PC-9 (cell line): ENCODE data around the gene CALHM1. TPM values are rescaled to one million over a fixed set of nuclear protein-coding genes. Genes with fewer than 3 reads are reported as not detected.

Experiments
- Bru-seq: library from RNA; stranded (reverse); fragments of 400-500 nt; gene quantifications from one replicate; lab custom pipeline; 2021; lab: Mats Ljungman, UMichigan
- BruChase-seq, 2 experiments: library from RNA; stranded (reverse); fragments of 400-500 nt; gene quantifications; one replicate each; lab custom pipeline; 2021; lab: Mats Ljungman, UMichigan
- BruUV-seq: library from RNA; stranded (reverse); fragments of 400-500 nt; replicated peaks from 2 replicates; lab custom pipeline; 2021; lab: Mats Ljungman, UMichigan
- CTCF ChIA-PET: fragments of 300-600 bp; sonication (Branson Sonifier 250); formaldehyde crosslinking; loops from one replicate; lab custom pipeline; 2022; ENCODE audit warnings: antibody characterized with exemption; lab: Charles Lee
- POLR2A ChIA-PET: fragments of 300-600 bp; sonication (Branson Sonifier 250); formaldehyde crosslinking; loops from one replicate; lab custom pipeline; 2022; ENCODE audit warnings: antibody characterized with exemption; ENCODE audit not compliant: unreplicated experiment; lab: Charles Lee
- DNase-seq, 2 experiments: peaks; one replicate each; pipeline versions ENCODE4 v3.0.0 to v3.0.0-alpha.2; 2015 to 2022; ENCODE audit warnings: mixed read lengths in 1 of 2
- H2AFZ ChIP-seq: fragments of 200-600 bp; sonication (generic); 2 replicates; pipeline ENCODE4 v1.8.1; 2017; ENCODE audit warnings: antibody characterized with exemption
- H3F3A ChIP-seq: fragments of 200-600 bp; sonication (generic); 2 replicates; pipeline ENCODE4 v1.8.1; 2017; ENCODE audit warnings: antibody characterized with exemption, mild to moderate bottlenecking, low read depth; ENCODE audit not compliant: insufficient read depth
- H3K27ac ChIP-seq: fragments of 200-600 bp; sonication (generic); 2 replicates; pipeline ENCODE4 v1.6.1; 2016; ENCODE audit warnings: mixed run types
- H3K27me3 ChIP-seq: fragments of 200-600 bp; sonication (generic); 2 replicates; pipeline ENCODE4 v1.6.1; 2016; ENCODE audit warnings: low read depth, mixed run types; ENCODE audit not compliant: insufficient read depth
- H3K36me3 ChIP-seq: fragments of 200-600 bp; sonication (generic); 2 replicates; pipeline ENCODE4 v1.6.1; 2016; ENCODE audit warnings: low read depth, mixed run types
- H3K4me1 ChIP-seq: fragments of 200-600 bp; sonication (generic); replicated peaks from 2 replicates; pipeline ENCODE4 v1.6.1; 2016; ENCODE audit warnings: mixed run types; ENCODE audit not compliant: insufficient read depth
- H3K4me2 ChIP-seq: fragments of 200-600 bp; sonication (generic); 2 replicates; pipeline ENCODE4 v1.6.1; 2017; ENCODE audit warnings: mixed run types
- H3K4me3 ChIP-seq: fragments of 200-600 bp; sonication (generic); 2 replicates; pipeline ENCODE4 v1.6.1; 2016; ENCODE audit warnings: mixed run types
- H3K79me2 ChIP-seq: fragments of 200-600 bp; sonication (generic); 2 replicates; pipeline ENCODE4 v1.6.1; 2017; ENCODE audit warnings: low read depth, mixed run types
- H3K9me2 ChIP-seq: fragments of 200-600 bp; sonication (generic); 2 replicates; pipeline ENCODE4 v1.8.1; 2017; ENCODE audit warnings: mild to moderate bottlenecking; ENCODE audit not compliant: insufficient read depth
- H3K9me3 ChIP-seq: fragments of 200-600 bp; sonication (generic); 2 replicates; pipeline ENCODE4 v1.8.1; 2016; ENCODE audit warnings: low read depth; ENCODE audit not compliant: insufficient read depth
- H4K20me1 ChIP-seq: fragments of 200-600 bp; sonication (generic); 2 replicates; pipeline ENCODE4 v1.8.1; 2017; ENCODE audit not compliant: insufficient read depth
- EZH2 ChIP-seq: fragments of 200-600 bp; sonication (generic); IDR thresholded peaks from 2 replicates; pipeline ENCODE4 v1.8.0; 2017; ENCODE audit warnings: antibody characterized with exemption, low read depth
- intact Hi-C: fragments of 100-400 bp; cut with micrococcal nuclease; formaldehyde crosslinking; loops from one replicate; pipeline ENCODE4 v1.10.0; 2022; ENCODE audit not compliant: unreplicated experiment
- long read RNA-seq: library from polyadenylated mRNA; stranded (forward); transcript quantifications from one replicate; pipeline ENCODE4 v2.0.0, GENCODE V29; 2022
- total RNA-seq: library from RNA; stranded (reverse); gene quantifications from 2 replicates; pipeline ENCODE4 v1.2.3, GENCODE V29; 2021
- TF ChIP-seq, protein P1 (sequence below): fragments of 200-600 bp; sonication (generic); conservative IDR thresholded peaks from 2 replicates; pipeline ENCODE4 v1.6.1; 2017; ENCODE audit warnings: mixed run types, antibody characterized with exemption, mild to moderate bottlenecking, moderate library complexity

CALHM1 gene, protein sequence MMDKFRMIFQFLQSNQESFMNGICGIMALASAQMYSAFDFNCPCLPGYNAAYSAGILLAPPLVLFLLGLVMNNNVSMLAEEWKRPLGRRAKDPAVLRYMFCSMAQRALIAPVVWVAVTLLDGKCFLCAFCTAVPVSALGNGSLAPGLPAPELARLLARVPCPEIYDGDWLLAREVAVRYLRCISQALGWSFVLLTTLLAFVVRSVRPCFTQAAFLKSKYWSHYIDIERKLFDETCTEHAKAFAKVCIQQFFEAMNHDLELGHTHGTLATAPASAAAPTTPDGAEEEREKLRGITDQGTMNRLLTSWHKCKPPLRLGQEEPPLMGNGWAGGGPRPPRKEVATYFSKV
- total RNA-seq: not detected in 2 replicates
- Bru-seq, nascent RNA: not detected
- not detected for BruChase-seq, experiment 1, labeled RNA remaining after a 2-hour chase
- BruChase-seq, experiment 2, labeled RNA remaining after a 6-hour chase: not detected
- long read RNA-seq: 0 reads

DNA sequence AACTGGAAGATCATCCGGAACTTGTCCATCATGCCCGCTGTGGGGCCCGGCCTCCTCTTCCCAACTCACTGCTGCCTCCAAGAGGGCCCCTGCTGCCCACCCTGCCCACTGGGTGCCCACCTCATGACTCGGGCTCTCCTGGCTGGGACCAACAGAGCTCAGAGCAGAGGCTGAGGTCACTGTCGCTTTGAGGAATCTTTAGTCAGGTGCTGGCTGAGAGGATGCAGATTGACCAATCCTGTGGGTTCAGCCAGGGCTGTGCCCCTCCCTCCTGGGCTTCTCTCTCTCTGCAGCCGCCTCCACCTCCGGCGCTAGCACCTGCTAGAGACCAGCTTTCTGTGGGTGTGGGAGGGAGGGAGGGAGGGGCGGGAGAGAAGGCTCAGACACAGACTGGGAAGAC lies at the start of gene CALHM1:
Gene CALHM1 (minus strand): TSS at position 181 of the 400 bp plus-strand sequence. CDS start 149 bp downstream, at position 32.
- ChIA-PET CTCF (no interaction called here), POLR2A (no interaction called here)
- H3K4me3 ChIP-seq: no peak within 1 kb of the TSS
- TF ChIP-seq EZH2: no peak
- TF ChIP-seq, protein P1, sequence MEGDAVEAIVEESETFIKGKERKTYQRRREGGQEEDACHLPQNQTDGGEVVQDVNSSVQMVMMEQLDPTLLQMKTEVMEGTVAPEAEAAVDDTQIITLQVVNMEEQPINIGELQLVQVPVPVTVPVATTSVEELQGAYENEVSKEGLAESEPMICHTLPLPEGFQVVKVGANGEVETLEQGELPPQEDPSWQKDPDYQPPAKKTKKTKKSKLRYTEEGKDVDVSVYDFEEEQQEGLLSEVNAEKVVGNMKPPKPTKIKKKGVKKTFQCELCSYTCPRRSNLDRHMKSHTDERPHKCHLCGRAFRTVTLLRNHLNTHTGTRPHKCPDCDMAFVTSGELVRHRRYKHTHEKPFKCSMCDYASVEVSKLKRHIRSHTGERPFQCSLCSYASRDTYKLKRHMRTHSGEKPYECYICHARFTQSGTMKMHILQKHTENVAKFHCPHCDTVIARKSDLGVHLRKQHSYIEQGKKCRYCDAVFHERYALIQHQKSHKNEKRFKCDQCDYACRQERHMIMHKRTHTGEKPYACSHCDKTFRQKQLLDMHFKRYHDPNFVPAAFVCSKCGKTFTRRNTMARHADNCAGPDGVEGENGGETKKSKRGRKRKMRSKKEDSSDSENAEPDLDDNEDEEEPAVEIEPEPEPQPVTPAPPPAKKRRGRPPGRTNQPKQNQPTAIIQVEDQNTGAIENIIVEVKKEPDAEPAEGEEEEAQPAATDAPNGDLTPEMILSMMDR: no peak
- H3K79me2 ChIP-seq: no peaks in the 10 kb centered on the region
- no peaks in the 10 kb centered on the region for H3K27me3 ChIP-seq
- H3K27ac ChIP-seq: no peak within 1 kb of the TSS
- peaks cover 3% of the 10 kb centered on the region; the same call in 1 of the 2 replicates for H3F3A ChIP-seq
- intact Hi-C loops: no loop called here
- H2AFZ ChIP-seq: no peak within 1 kb of the TSS
- no peak within 1 kb of the TSS for H3K4me2 ChIP-seq
- no TSS peak for BruUV-seq
- no peak for DNase-seq
- no peaks in the 10 kb centered on the region for H3K9me3 ChIP-seq
- H4K20me1 ChIP-seq: no peaks in the 10 kb centered on the region
- no peaks in the 10 kb centered on the region for H3K9me2 ChIP-seq
- peaks cover 13% of the 10 kb centered on the region; the same call in 1 of the 2 replicates for H3K4me1 ChIP-seq
- no peaks in the 10 kb centered on the region for H3K36me3 ChIP-seq

DNA sequence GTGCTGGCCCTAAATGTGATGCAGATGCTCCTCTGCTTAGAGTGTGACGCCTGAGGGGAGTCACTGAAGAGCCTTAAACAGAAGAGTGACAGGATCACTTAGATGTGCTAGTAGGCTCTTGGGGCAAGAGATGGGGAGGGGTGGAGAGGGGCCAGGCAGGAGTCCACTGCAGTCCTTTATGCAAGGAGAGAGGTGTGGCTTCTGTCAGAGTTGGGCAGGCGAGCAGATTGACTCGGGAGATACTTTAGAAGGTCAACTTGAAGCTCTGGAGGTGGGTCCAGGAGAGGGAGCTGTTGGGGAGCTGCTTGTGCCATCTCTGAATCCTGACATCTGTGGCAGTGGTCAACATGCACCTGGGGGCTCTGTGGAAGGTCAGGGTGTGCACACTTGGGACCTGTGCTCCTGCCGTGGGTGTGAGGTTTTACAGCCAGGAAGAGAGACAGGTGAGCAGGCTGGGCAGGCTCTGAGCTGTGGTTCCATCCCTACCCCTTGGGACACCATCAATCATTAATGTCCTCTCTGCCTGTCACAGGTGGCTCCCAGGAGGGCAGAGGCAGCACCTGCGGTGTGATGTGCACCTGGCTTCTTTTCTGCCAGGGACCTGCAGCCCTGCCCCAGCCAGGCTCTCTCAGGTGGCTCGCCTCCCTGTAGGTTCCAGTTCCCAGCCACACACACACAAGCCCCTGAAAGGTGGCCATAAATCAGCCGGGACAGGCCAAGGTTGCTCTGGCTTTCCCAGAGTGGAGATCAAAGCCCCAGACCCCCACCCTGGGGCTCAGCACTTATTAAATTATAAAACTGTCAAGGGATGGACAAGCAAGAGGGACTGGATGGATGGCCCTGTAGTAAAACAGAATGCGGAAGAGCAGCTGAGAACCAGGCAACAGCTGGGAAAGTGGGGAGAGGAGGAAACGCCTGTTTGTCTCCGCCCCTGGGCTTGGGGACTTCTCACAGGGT lies 48.8 kb upstream of the CALHM1 start:
- Histone ChIP-seq H3K4me1 (peaks cover 12% of the 10 kb centered on the region), H3K4me3 (no peak overlapping the region), H2AFZ (no peak overlapping the region), H3K27me3 (no peaks in the 10 kb centered on the region), H3K4me2 (no peak overlapping the region), H4K20me1 (no peaks in the 10 kb centered on the region), H3K36me3 (no peaks in the 10 kb centered on the region), H3K27ac (no peak overlapping the region), H3K79me2 (no peaks in the 10 kb centered on the region), H3F3A (peaks cover 14% of the 10 kb centered on the region), H3K9me2 (no peaks in the 10 kb centered on the region), H3K9me3 (no peaks in the 10 kb centered on the region)
- BruUV-seq: no TSS peak
- no peak for TF ChIP-seq EZH2
- TF ChIP-seq, protein P1: no peak
- intact Hi-C loops: no loop called here
- ChIA-PET POLR2A (no interaction called here), CTCF (no interaction called here)
- DNase-seq: no peak

DNA sequence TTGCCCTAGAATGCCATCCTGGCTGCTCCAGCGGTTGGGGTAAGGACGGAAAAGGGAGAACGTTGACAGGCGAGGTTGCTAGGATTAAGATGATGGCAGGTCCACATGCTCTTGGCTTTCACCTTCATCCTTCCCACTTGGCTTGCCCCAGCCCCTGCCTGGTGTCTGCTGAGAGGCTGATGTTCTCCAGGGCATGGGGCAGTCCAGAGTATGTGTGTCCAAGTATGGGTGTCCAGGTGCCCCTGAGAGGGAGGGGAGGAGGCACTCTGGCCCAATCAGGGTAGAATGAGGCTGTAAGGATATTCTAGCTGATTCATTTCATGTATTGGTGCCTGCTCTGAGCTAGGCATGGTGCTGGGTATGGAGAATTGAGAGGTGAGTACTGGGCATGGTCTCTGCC lies 47.4 kb upstream of the CALHM1 start:
- no peak for TF ChIP-seq EZH2
- TF ChIP-seq, protein P1: no peak
- no peak overlapping the region for H3K27ac ChIP-seq
- intact Hi-C loops: no loop called here
- peaks cover 14% of the 10 kb centered on the region for H3F3A ChIP-seq
- H2AFZ ChIP-seq: no peak overlapping the region
- no peak overlapping the region for H3K4me3 ChIP-seq
- ChIA-PET CTCF (no interaction called here), POLR2A (no interaction called here)
- H3K4me1 ChIP-seq: peaks cover 12% of the 10 kb centered on the region
- no peaks in the 10 kb centered on the region for H3K9me2 ChIP-seq
- no peaks in the 10 kb centered on the region for H3K27me3 ChIP-seq
- no peak overlapping the region for H3K4me2 ChIP-seq
- no peaks in the 10 kb centered on the region for H4K20me1 ChIP-seq
- DNase-seq: no peak
- no TSS peak for BruUV-seq
- no peaks in the 10 kb centered on the region for H3K79me2 ChIP-seq
- H3K9me3 ChIP-seq: no peaks in the 10 kb centered on the region
- no peaks in the 10 kb centered on the region for H3K36me3 ChIP-seq
